ENCODE data around the gene GRIN3A.

DNA sequence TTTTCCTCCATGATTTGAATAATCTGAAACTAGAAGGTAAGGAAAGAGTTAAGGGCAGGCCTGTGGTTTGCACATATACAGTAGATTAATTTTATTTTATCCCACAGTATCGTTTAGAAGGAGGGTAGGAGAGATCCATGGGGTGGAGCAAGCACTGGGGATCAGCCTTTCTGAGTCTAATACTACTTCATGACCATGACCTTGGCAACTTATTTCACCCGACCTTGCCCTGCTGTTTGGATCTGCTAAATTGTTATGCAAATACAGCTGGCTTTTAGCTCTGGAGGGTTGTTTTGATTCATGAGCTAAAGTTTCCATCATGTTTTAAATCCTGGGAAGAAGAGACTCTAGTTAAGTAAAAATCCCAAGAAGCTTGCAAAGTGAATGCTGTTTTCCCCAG lies 864 bp upstream of the GRIN3A start:
- no peak for TF ChIP-seq POLR2A (IDR thresholded peaks at IDR 0.05)
- no peak for TF ChIP-seq CTCF (IDR thresholded peaks at IDR 0.05)
